H1 (cell line): ENCODE data around the gene PRR5. TPM values are rescaled to one million over a fixed set of nuclear protein-coding genes. Genes with fewer than 3 reads are reported as not detected.

ENCODE experiments used
- CTCF ChIA-PET: fragments of 300-600 bp; sonication (Branson Sonifier 250); formaldehyde crosslinking; loops from one replicate; lab custom pipeline; 2021; ENCODE audit not compliant: partially characterized antibody; lab: Charles Lee
- POLR2A ChIA-PET: fragments of 300-600 bp; sonication (Branson Sonifier 250); formaldehyde crosslinking; loops from one replicate; lab custom pipeline; 2021; ENCODE audit warnings: inconsistent platforms; ENCODE audit not compliant: partially characterized antibody; lab: Charles Lee
- DNase-seq, 2 experiments: peaks; one replicate each; pipeline versions ENCODE4 v3.0.0 to v3.0.0-alpha.2; 2010 to 2022; ENCODE audit warnings: low spot score in 2 of 2, low read depth in 1 of 2, mixed read lengths in 1 of 2
- FAIRE-seq: peaks from 2 replicates; lab custom pipeline; 2011; peaks lifted over from hg19 to GRCh38; lab: Jason Lieb, UNC
- H2AFZ ChIP-seq: 2 replicates; pipeline ENCODE4 v1.8.1; 2012; ENCODE audit warnings: low read length, inconsistent platforms
- H2AK5ac ChIP-seq: 2 replicates; pipeline ENCODE4 v1.6.1; 2013; ENCODE audit warnings: low read depth, low read length
- H2BK120ac ChIP-seq: replicated peaks from 2 replicates; pipeline ENCODE3; 2013; ENCODE audit warnings: low read depth, low read length, inconsistent platforms
- H2BK12ac ChIP-seq: 2 replicates; pipeline ENCODE4 v1.6.1; 2013; ENCODE audit warnings: low read depth, low read length
- H2BK15ac ChIP-seq: 2 replicates; pipeline ENCODE4 v1.6.1; 2013; ENCODE audit warnings: low read length
- H2BK20ac ChIP-seq: 2 replicates; pipeline ENCODE4 v1.6.1; 2013; ENCODE audit warnings: low read length
- H2BK5ac ChIP-seq: 2 replicates; pipeline ENCODE4 v1.6.1; 2013; ENCODE audit warnings: low read depth, low read length
- H3K14ac ChIP-seq: 2 replicates; pipeline ENCODE4 v1.6.1; 2013; ENCODE audit warnings: inconsistent platforms; ENCODE audit not compliant: insufficient read length
- H3K18ac ChIP-seq: 2 replicates; pipeline ENCODE4 v1.6.1; 2013; ENCODE audit warnings: low read length; ENCODE audit errors: extremely low read depth
- H3K23ac ChIP-seq: 2 replicates; pipeline ENCODE4 v1.6.1; 2013; ENCODE audit warnings: inconsistent platforms; ENCODE audit not compliant: insufficient read length
- H3K23me2 ChIP-seq: 2 replicates; pipeline ENCODE4 v1.6.1; 2013; ENCODE audit warnings: low read depth, low read length
- H3K27ac ChIP-seq: 2 replicates; pipeline ENCODE4 v1.6.1; 2011; ENCODE audit warnings: low read depth, low read length, inconsistent platforms
- H3K27me3 ChIP-seq, 4 experiments: replicated peaks in 1 of 4; 1 replicate in 1 of 4; 2 replicates in 3 of 4; pipeline versions ENCODE4 v1.6.1 to v1.8.1; 2011 to 2013; ENCODE audit warnings: low read length in 3 of 4, mild to moderate bottlenecking in 3 of 4, inconsistent platforms in 2 of 4, mixed read lengths in 2 of 4, moderate library complexity in 1 of 4; ENCODE audit not compliant: control insufficient read depth in 3 of 4, insufficient read depth in 3 of 4; ENCODE audit errors: extremely low read depth in 1 of 4
- H3K36me3 ChIP-seq, 4 experiments: 2 replicates each; pipeline versions ENCODE4 v1.6.1 to v1.8.1; 2011 to 2013; ENCODE audit warnings: mild to moderate bottlenecking in 4 of 4, low read length in 3 of 4, moderate library complexity in 2 of 4, control low read depth in 1 of 4, inconsistent platforms in 1 of 4; ENCODE audit not compliant: insufficient read depth in 4 of 4, control insufficient read depth in 2 of 4
- H3K4ac ChIP-seq: replicated peaks from 2 replicates; pipeline ENCODE3; 2013; ENCODE audit warnings: low read length, low read depth, mixed read lengths, inconsistent platforms; ENCODE audit not compliant: insufficient read length
- H3K4me1 ChIP-seq, 4 experiments: replicated peaks in 1 of 4; 1 replicate in 1 of 4; 2 replicates in 3 of 4; pipeline versions ENCODE4 v1.6.1 to v1.8.1; 2011 to 2013; ENCODE audit warnings: low read length in 3 of 4, inconsistent platforms in 2 of 4, mixed read lengths in 1 of 4; ENCODE audit not compliant: insufficient read depth in 4 of 4, control insufficient read depth in 3 of 4
- H3K4me2 ChIP-seq, 2 experiments: 2 replicates each; pipeline versions ENCODE4 v1.6.1 to v1.8.1; 2011 to 2013; ENCODE audit warnings: low read depth in 2 of 2, low read length in 2 of 2, control low read depth in 1 of 2, inconsistent platforms in 1 of 2, mild to moderate bottlenecking in 1 of 2; ENCODE audit not compliant: insufficient read depth in 1 of 2
- H3K4me3 ChIP-seq, 4 experiments: fragments of 200-600, 300-600 bp in 1 of 4; sonication (generic), shearing (Covaris generic), sonication (Bioruptor Twin) in 1 of 4; 2 replicates each; pipeline versions ENCODE4 v1.5.1 to v1.8.1; 2011 to 2016; ENCODE audit warnings: low read length in 4 of 4, low read depth in 3 of 4, control low read depth in 2 of 4, inconsistent platforms in 2 of 4, mild to moderate bottlenecking in 2 of 4, mixed read lengths in 1 of 4, moderate library complexity in 1 of 4; ENCODE audit not compliant: insufficient read depth in 2 of 4; ENCODE audit errors: extremely low read depth in 1 of 4
- H3K56ac ChIP-seq: replicated peaks from 2 replicates; pipeline ENCODE3; 2013; ENCODE audit warnings: low read depth, mild to moderate bottlenecking, mixed read lengths, low read length, inconsistent platforms; ENCODE audit not compliant: insufficient read length
- H3K79me1 ChIP-seq: 2 replicates; pipeline ENCODE4 v1.6.1; 2013; ENCODE audit warnings: low read depth, low read length, control low read depth
- H3K79me2 ChIP-seq, 2 experiments: 2 replicates each; pipeline versions ENCODE4 v1.6.1 to v1.8.1; 2012 to 2013; ENCODE audit warnings: low read length in 2 of 2, mild to moderate bottlenecking in 2 of 2, inconsistent platforms in 1 of 2; ENCODE audit not compliant: insufficient read depth in 2 of 2, control insufficient read depth in 1 of 2
- H3K9ac ChIP-seq, 4 experiments: replicated peaks in 1 of 4; 1 replicate in 1 of 4; 2 replicates in 3 of 4; pipeline versions ENCODE4 v1.6.1 to v1.8.1; 2011 to 2013; ENCODE audit warnings: low read depth in 3 of 4, low read length in 3 of 4, control low read depth in 2 of 4, mild to moderate bottlenecking in 2 of 4, moderate library complexity in 2 of 4, inconsistent platforms in 1 of 4; ENCODE audit errors: extremely low read depth in 1 of 4
- H3K9me3 ChIP-seq, 2 experiments: 2 replicates each; pipeline versions ENCODE4 v1.6.1 to v1.8.1; 2012 to 2013; ENCODE audit warnings: mild to moderate bottlenecking in 2 of 2, moderate library complexity in 2 of 2, control low read depth in 1 of 2, inconsistent platforms in 1 of 2, low read depth in 1 of 2, low read length in 1 of 2, mixed read lengths in 1 of 2; ENCODE audit not compliant: insufficient read depth in 2 of 2
- H4K20me1 ChIP-seq, 2 experiments: replicated peaks in 1 of 2; 2 replicates each; pipeline versions ENCODE3 to v1.8.1; 2011 to 2013; ENCODE audit warnings: inconsistent platforms in 2 of 2, low read length in 2 of 2, mild to moderate bottlenecking in 1 of 2; ENCODE audit not compliant: insufficient read depth in 2 of 2, control insufficient read depth in 1 of 2
- H4K5ac ChIP-seq: 2 replicates; pipeline ENCODE4 v1.6.1; 2013; ENCODE audit warnings: low read length, low read depth, mixed read lengths, inconsistent platforms; ENCODE audit not compliant: insufficient read length
- H4K8ac ChIP-seq: 2 replicates; pipeline ENCODE4 v1.8.0; 2013; ENCODE audit warnings: mild to moderate bottlenecking, moderate library complexity, low read length, inconsistent platforms; ENCODE audit not compliant: insufficient read depth; ENCODE audit errors: extremely low read depth
- H4K91ac ChIP-seq: replicated peaks from 2 replicates; pipeline ENCODE3; 2013; ENCODE audit warnings: low read length, mixed read lengths, inconsistent platforms; ENCODE audit not compliant: insufficient read length
- CBX5 ChIP-seq: fragments of 300-800, 300-1000 bp; sonication (generic); IDR thresholded peaks from 2 replicates; pipeline ENCODE4 v1.7.1; 2016; ENCODE audit warnings: antibody characterized with exemption, low read length, low read depth
- CHD1 ChIP-seq: IDR thresholded peaks from 2 replicates; pipeline ENCODE4 v1.6.1; 2012; ENCODE audit warnings: low read depth, low read length, improper control_type of control experiment
- CHD2 ChIP-seq: IDR thresholded peaks from 2 replicates; pipeline ENCODE4 v1.6.1; 2012; ENCODE audit warnings: low read length, improper control_type of control experiment
- CREB1 ChIP-seq: IDR thresholded peaks from 2 replicates; pipeline ENCODE4 v1.6.1; 2012; ENCODE audit warnings: inconsistent platforms
- CTBP2 ChIP-seq: IDR thresholded peaks from 2 replicates; pipeline ENCODE4 v1.7.0; 2011; ENCODE audit warnings: borderline replicate concordance, mild to moderate bottlenecking, moderate library complexity, mixed read lengths, low read length; ENCODE audit not compliant: insufficient read depth, insufficient read length
- GABPA ChIP-seq: IDR thresholded peaks from 2 replicates; pipeline ENCODE4 v1.6.1; 2011; ENCODE audit warnings: mild to moderate bottlenecking, low read length, moderate library complexity, borderline replicate concordance; ENCODE audit not compliant: insufficient read depth
- JUND ChIP-seq: IDR thresholded peaks from 2 replicates; pipeline ENCODE4 v1.6.1; 2011; ENCODE audit warnings: mild to moderate bottlenecking, improper control_type of control experiment, low read length
- POLR2AphosphoS5 ChIP-seq: IDR thresholded peaks from 2 replicates; pipeline ENCODE4 v1.6.1; 2011; ENCODE audit warnings: low read depth, low read length
- RNF2 ChIP-seq: fragments of 200-900, 300-1000 bp; sonication (generic); IDR thresholded peaks from 2 replicates; pipeline ENCODE4 v1.7.1; 2016; ENCODE audit warnings: borderline replicate concordance, low read depth, mild to moderate bottlenecking, antibody characterized with exemption, low read length; ENCODE audit not compliant: poor library complexity, severe bottlenecking; ENCODE audit errors: missing control alignments
- RXRA ChIP-seq: IDR thresholded peaks from 2 replicates; pipeline ENCODE4 v1.6.1; 2011; ENCODE audit warnings: low read depth, mild to moderate bottlenecking, low read length, moderate library complexity; ENCODE audit not compliant: insufficient read depth
- SP2 ChIP-seq: IDR thresholded peaks from 2 replicates; pipeline ENCODE4 v1.6.1; 2012; ENCODE audit warnings: mild to moderate bottlenecking, low read length, inconsistent platforms
- YY1 ChIP-seq: IDR thresholded peaks from 2 replicates; pipeline ENCODE4 v1.6.1; 2011; ENCODE audit warnings: low read depth, mild to moderate bottlenecking, low read length
- ZNF274 ChIP-seq: IDR thresholded peaks from 2 replicates; pipeline ENCODE4 v1.7.0; 2012; ENCODE audit warnings: low read length, borderline replicate concordance; ENCODE audit errors: extremely low read depth
- WGBS, 2 experiments: shearing (Covaris generic) in 1 of 2; methylation state at CpG; one replicate each; pipeline versions ENCODE4 v1.1.6 to v1.1.7; 2013 to 2015; ENCODE audit warnings: low lambda C conversion rate in 2 of 2, mixed read lengths in 2 of 2, inconsistent platforms in 1 of 2, low coverage in 1 of 2, missing lambda C conversion rate in 1 of 2; ENCODE audit not compliant: insufficient replicate concordance in 2 of 2, insufficient coverage in 1 of 2, insufficient read length in 1 of 2; ENCODE audit errors: extremely low coverage in 1 of 2, missing lambda C conversion rate in 1 of 2; 5-methylcytosine and 5-hydroxymethylcytosine counted together
- polyA plus RNA-seq, 7 experiments: library from polyadenylated mRNA; depleted of rRNA in 3 of 7; stranded (reverse) in 5 of 7; unstranded in 2 of 7; fragments of >200 nt in 5 of 7; fragments of 200-250 nt in 2 of 7; gene quantifications; 1 replicate in 5 of 7; 2 replicates in 1 of 7; 4 replicates in 1 of 7; pipeline versions ENCODE4 v1.2.1 to v1.2.3, GENCODE V29; 2011 to 2013; ENCODE audit warnings: missing spikeins in 2 of 7, mixed read lengths in 2 of 7
- total RNA-seq: library from RNA; stranded (reverse); fragmentation: NEBNext Ultra II Directional; extraction: Animal tissue kit (Norgen Biotek cat#: 25700); gene quantifications from 2 replicates; pipeline ENCODE4 v1.2.1, GENCODE V29; 2021
- TF ChIP-seq, protein P1 (sequence below): IDR thresholded peaks from 2 replicates; pipeline ENCODE4 v1.6.1; 2011; ENCODE audit warnings: low read depth, mild to moderate bottlenecking, low read length; ENCODE audit not compliant: insufficient read depth

The PRR5 gene
- total and polyA plus RNA-seq, 2 of the 8 experiments (the other 6 are each of a cell fraction or from before 2014, with no cell fraction given), result 16.5 to 25.7 TPM

DNA sequence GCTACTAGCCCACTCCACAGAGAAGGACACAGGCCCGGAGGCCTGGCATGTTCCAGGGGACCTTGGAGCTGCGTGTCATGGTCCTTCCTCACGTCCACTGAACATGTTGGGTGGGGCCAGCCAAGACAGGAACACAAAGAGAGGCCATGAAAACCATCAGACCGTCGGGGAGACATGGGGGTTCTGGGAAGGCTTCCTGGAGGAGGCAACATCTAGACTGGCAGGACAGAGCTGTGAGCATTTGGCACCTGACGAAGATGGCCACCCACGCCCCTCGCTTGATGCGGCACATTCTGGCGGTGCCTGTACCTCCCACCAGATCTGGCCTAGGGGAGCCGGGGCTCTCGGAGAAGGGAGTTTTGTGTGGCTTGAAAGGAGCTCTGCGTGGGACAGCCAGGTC lies 25.7 kb downstream of the PRR5 start:
- Histone ChIP-seq H3K9ac (no peak overlapping the region), H2BK12ac (no peak overlapping the region)
- 90% methylated on average over 12 of the region's 13 CpGs; no CpG with 5 or more reads in 1 of the 2 experiments for WGBS, 2 experiments
- TF ChIP-seq JUND, result no peak
- no peak for TF ChIP-seq SP2
- no peak for TF ChIP-seq ZNF274
- no peak for TF ChIP-seq CBX5
- no peak for TF ChIP-seq RXRA
- no peak for TF ChIP-seq GABPA
- TF ChIP-seq CTBP2, result no peak
- no peak for TF ChIP-seq YY1
- TF ChIP-seq POLR2AphosphoS5, result no peak
- no peak for TF ChIP-seq RNF2
- no peak for TF ChIP-seq CHD1
- TF ChIP-seq, protein P1, sequence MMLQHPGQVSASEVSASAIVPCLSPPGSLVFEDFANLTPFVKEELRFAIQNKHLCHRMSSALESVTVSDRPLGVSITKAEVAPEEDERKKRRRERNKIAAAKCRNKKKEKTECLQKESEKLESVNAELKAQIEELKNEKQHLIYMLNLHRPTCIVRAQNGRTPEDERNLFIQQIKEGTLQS, result no peak
- TF ChIP-seq CREB1, result no peak
- no peak for TF ChIP-seq CHD2

More for the DNA sequence above, 25.7 kb downstream of the PRR5 start:
- Histone ChIP-seq H3K56ac (no peak overlapping the region), H3K23me2 (no peaks in the 10 kb centered on the region), H4K91ac (no peak overlapping the region), H3K79me1 (no peaks in the 10 kb centered on the region), H3K23ac (no peak overlapping the region), H3K27ac (no peak overlapping the region; the same call in 1 of the 2 replicates), H3K4me3 (no peak overlapping the region), H3K4me1 (peaks cover 0 to 1% (median 0%) of the 10 kb centered on the region in 4 experiments; a peak in 1 of 7 replicates), H2BK5ac (no peak overlapping the region), H2AK5ac (no peak overlapping the region), H3K4ac (no peak overlapping the region), H4K5ac (no peak overlapping the region), H4K20me1 (peaks cover 0 to 12% of the 10 kb centered on the region in 2 experiments), H3K18ac (no peak overlapping the region), H4K8ac (no peak overlapping the region), H3K4me2 (no peak overlapping the region), H3K14ac (no peak overlapping the region), H3K79me2 (no peaks in the 10 kb centered on the region), H2BK15ac (no peak overlapping the region), H2BK20ac (no peak overlapping the region), H2BK120ac (no peak overlapping the region), H3K27me3 (no peaks in the 10 kb centered on the region), H3K36me3 (no peaks in the 10 kb centered on the region; a peak in 1 of 8 replicates), H2AFZ (no peak overlapping the region), H3K9me3 (no peaks in the 10 kb centered on the region)
- FAIRE-seq (no peak), DNase-seq (no peak)
- POLR2A ChIA-PET, result interaction anchor here (1.1 kb wide), 1 partner anchor 9 kb away, joined by 3 read pairs; no protein-coding TSS in a partner anchor
- CTCF ChIA-PET, result interaction anchor here (0.6 to 4.0 kb wide), 4 partner anchors 8 to 55 kb away, joined by 3 to 21 read pairs (median 4); no protein-coding TSS in a partner anchor
